Esophagus (tissue), 2 donors: ENCODE results near the gene UGT1A8. TPM values are rescaled to one million over a fixed set of nuclear protein-coding genes. Genes with fewer than 3 reads are reported as not detected.

Experiments used
- H3K27ac ChIP-seq, 2 donors: one replicate each; pipeline ENCODE4 v1.5.1; 2013; ENCODE audit warnings: low read depth in 2 of 2, mild to moderate bottlenecking in 2 of 2, inconsistent platforms in 1 of 2, low read length in 1 of 2, moderate library complexity in 1 of 2
- H3K27me3 ChIP-seq, 2 donors: one replicate each; pipeline ENCODE4 v1.6.1; 2013; ENCODE audit warnings: low read length in 2 of 2, control low read depth in 1 of 2, mild to moderate bottlenecking in 1 of 2; ENCODE audit not compliant: insufficient read depth in 2 of 2, control insufficient read depth in 1 of 2
- H3K36me3 ChIP-seq, 2 donors: one replicate each; pipeline ENCODE4 v1.6.1; 2013; ENCODE audit warnings: low read length in 1 of 2; ENCODE audit not compliant: control insufficient read depth in 2 of 2, insufficient read depth in 2 of 2
- H3K4me1 ChIP-seq, 2 donors: one replicate each; pipeline ENCODE4 v1.6.1; 2013; ENCODE audit warnings: low read length in 1 of 2; ENCODE audit not compliant: control insufficient read depth in 2 of 2, insufficient read depth in 2 of 2
- H3K4me3 ChIP-seq, 2 donors: one replicate each; pipeline ENCODE4 v1.5.1; 2013; ENCODE audit warnings: low read length in 2 of 2, mild to moderate bottlenecking in 2 of 2, low read depth in 1 of 2, moderate library complexity in 1 of 2
- H3K9me3 ChIP-seq, 2 donors: one replicate each; pipeline ENCODE4 v1.6.1; 2013; ENCODE audit warnings: mild to moderate bottlenecking in 2 of 2, low read depth in 1 of 2, low read length in 1 of 2, moderate library complexity in 1 of 2; ENCODE audit not compliant: control insufficient read depth in 2 of 2, insufficient read depth in 1 of 2
- WGBS, 2 donors: extraction: QIAGEN DNeasy Blood & Tissue Kit; methylation state at CpG; one replicate each; pipeline ENCODE4 v1.1.7; 2013; 5-methylcytosine and 5-hydroxymethylcytosine counted together
- polyA plus RNA-seq, 2 donors: library from polyadenylated mRNA; stranded (reverse); fragments of 200-250 nt; gene quantifications; one replicate each; pipeline ENCODE4 v1.2.3, GENCODE V29; 2013
- donor health status: healthy with polysubstance abuse.
- donor health status: Bipolar disorder and iron deficiency.

The UGT1A8 gene
- polyA plus RNA-seq, 2 donors = 0.39 to 2.8 TPM

DNA sequence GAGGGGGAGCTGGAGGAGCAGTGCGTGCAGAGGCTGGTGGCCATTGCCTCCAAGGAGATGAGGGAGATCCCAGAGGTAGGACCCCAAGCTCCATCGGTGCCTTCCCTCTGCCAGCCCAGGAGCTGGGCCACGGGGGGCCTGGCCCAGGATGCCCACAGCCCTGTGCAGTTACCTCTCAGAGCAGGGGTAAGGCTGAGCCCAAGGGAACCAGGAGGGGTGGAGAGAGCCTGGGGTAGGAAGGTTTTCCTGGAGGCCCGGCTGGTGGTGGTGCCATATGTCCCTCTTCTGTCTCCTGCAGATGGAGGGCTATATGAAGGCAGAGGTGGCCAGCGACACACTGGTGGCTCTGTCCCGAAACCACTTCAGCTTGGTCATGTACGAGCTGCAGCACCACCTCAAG lies 172.1 kb downstream of the UGT1A8 start:
- Histone ChIP-seq H3K27ac (no peak overlapping the region), H3K36me3 (no peaks in the 10 kb centered on the region), H3K27me3 (no peaks in the 10 kb centered on the region), H3K4me1 (no peaks in the 10 kb centered on the region), H3K4me3 (no peak overlapping the region), H3K9me3 (no peaks in the 10 kb centered on the region)
- WGBS, 2 donors = 91 to 93% methylated on average over 7 of the region's 7 CpGs

DNA sequence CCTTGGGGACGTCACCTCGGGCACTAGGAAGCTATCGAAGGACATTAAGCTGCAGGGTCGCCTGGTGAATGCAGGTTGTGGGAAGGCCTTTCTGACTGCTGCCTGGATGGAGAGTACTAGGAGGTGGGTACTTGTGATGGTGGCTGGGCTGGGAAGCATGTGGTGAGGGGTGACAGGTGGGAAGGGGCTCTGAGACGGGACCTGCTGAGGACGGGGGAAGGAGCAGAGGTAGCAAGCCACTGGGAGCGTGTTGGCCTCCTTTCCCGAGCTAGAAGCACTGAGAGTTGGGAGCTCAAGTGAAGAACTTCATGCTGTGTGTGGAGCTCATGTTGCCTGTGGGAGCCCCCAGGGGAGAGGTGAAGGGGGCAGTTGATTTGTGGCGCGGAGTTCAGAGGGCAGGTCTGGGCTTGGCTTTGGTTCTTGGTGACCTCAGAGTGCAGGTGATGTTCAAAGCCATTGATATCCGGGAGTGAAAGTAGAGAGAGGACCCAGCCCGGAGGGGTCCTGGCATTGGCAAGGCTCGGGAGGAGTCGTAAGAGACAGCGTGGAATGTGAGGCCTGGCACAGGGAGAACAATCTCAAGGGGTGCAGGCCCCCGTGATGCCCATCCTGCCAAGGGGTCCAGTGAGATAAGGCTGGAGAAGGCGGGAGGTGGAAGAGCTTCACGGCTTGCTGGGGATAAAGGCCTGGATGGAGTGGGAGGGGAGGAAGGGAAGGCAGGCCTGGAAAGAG lies 173.9 kb downstream of the UGT1A8 start:
- Histone ChIP-seq H3K27me3 (no peaks in the 10 kb centered on the region), H3K4me1 (no peaks in the 10 kb centered on the region), H3K27ac (no peak overlapping the region), H3K36me3 (no peaks in the 10 kb centered on the region), H3K9me3 (peaks cover 0 to 2% of the 10 kb centered on the region in 2 donors), H3K4me3 (no peak overlapping the region)
- WGBS, 2 donors = 86 to 88% methylated on average over 18 of the region's 18 CpGs

- Histone ChIP-seq H3K4me1 (no peaks in the 10 kb centered on the region), H3K4me3 (no peak overlapping the region), H3K9me3 (peaks cover 0 to 2% of the 10 kb centered on the region in 2 donors), H3K36me3 (no peaks in the 10 kb centered on the region), H3K27me3 (no peaks in the 10 kb centered on the region), H3K27ac (no peak overlapping the region)
- 83 to 85% methylated on average over 8 to 9 of the region's 9 CpGs for WGBS, 2 donors
These were observed 174.5 kb downstream of the UGT1A8 start for GRCh38 chr2:233791883-233792329.

- Histone ChIP-seq H3K4me3 (no peak overlapping the region), H3K36me3 (no peaks in the 10 kb centered on the region), H3K27ac (no peak overlapping the region), H3K9me3 (peaks cover 0 to 2% of the 10 kb centered on the region in 2 donors), H3K27me3 (no peaks in the 10 kb centered on the region), H3K4me1 (no peaks in the 10 kb centered on the region)
- WGBS, 2 donors = 85 to 93% methylated on average over 7 of the region's 7 CpGs
These were observed 175.3 kb downstream of the UGT1A8 start for GRCh38 chr2:233792720-233793119.

- H3K36me3 ChIP-seq = no peaks in the 10 kb centered on the region
- no peak overlapping the region for H3K4me3 ChIP-seq
- no peak overlapping the region for H3K27ac ChIP-seq
- no peaks in the 10 kb centered on the region for H3K27me3 ChIP-seq
- no peaks in the 10 kb centered on the region for H3K4me1 ChIP-seq
- 67 to 76% methylated on average over 18 of the region's 18 CpGs for WGBS, 2 donors
- H3K9me3 ChIP-seq = peaks cover 0 to 2% of the 10 kb centered on the region in 2 donors
These were observed 176.2 kb downstream of the UGT1A8 start for GRCh38 chr2:233793465-233794127.

- 78 to 83% methylated on average over 17 of the region's 17 CpGs for WGBS, 2 donors
- no peaks in the 10 kb centered on the region for H3K4me1 ChIP-seq
- peaks cover 0 to 2% of the 10 kb centered on the region in 2 donors for H3K9me3 ChIP-seq
- H3K27me3 ChIP-seq = no peaks in the 10 kb centered on the region
- no peaks in the 10 kb centered on the region for H3K36me3 ChIP-seq
- no peak overlapping the region for H3K27ac ChIP-seq
- no peak overlapping the region for H3K4me3 ChIP-seq
These were observed 176.8 kb downstream of the UGT1A8 start for GRCh38 chr2:233794128-233794658.

GRCh38 chr2:233795735-233796171 lies 178.3 kb downstream of the UGT1A8 start:
- 88 to 93% methylated on average over 13 of the region's 13 CpGs for WGBS, 2 donors

GRCh38 chr2:233796254-233796653 lies 178.8 kb downstream of the UGT1A8 start:
- WGBS, 2 donors = 68 to 73% methylated on average over 9 of the region's 9 CpGs

More at GRCh38 chr2:233795735-233796171, 178.3 kb downstream of the UGT1A8 start:
- Histone ChIP-seq H3K4me1 (no peaks in the 10 kb centered on the region), H3K4me3 (no peak overlapping the region), H3K27me3 (no peaks in the 10 kb centered on the region), H3K9me3 (peaks cover 0 to 2% of the 10 kb centered on the region in 2 donors), H3K27ac (no peak overlapping the region), H3K36me3 (no peaks in the 10 kb centered on the region)

DNA sequence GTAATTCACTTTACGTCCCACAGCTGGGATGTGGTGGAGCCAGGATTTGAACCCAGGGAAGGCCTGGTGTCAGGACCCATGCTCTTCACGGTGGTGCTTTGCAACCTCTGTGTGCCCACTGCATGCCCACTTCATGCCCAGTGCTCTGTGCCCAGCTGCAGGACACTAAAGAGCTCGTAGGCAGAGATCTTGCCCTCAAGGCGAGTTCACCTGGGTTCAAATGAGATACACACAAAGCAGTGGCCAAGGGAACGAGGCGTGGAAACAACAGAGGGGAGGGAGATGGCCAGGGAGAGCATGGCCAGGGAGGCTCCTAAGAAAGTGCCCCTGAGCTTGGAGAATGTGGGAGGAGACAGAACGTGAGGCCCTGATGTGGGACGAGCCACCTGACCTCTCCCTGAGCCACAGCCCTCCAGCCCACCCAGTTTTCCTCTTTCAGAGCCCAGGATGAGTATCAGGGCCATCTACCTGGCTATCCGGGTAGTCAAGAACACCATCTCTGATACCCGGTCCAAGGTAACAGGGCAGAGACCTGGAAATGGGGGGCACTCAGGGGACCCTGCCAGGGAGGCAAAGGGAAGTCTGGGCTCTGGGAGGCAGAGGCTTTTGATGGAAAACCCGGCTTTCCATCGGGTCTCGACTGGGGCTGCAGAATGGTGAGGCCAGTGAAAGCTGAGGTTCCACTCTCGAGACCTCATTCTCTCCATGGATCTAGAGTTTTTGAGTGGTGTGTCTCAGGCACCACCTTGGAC lies 181.1 kb downstream of the UGT1A8 start:
- no peaks in the 10 kb centered on the region for H3K27me3 ChIP-seq
- 82% methylated on average over 14 of the region's 14 CpGs for WGBS, 2 donors
- H3K9me3 ChIP-seq = peaks cover 0 to 2% of the 10 kb centered on the region in 2 donors
- no peak overlapping the region for H3K4me3 ChIP-seq
- no peaks in the 10 kb centered on the region for H3K4me1 ChIP-seq
- no peaks in the 10 kb centered on the region for H3K36me3 ChIP-seq
- no peak overlapping the region for H3K27ac ChIP-seq

More at GRCh38 chr2:233796254-233796653, 178.8 kb downstream of the UGT1A8 start:
- Histone ChIP-seq H3K4me1 (no peaks in the 10 kb centered on the region), H3K36me3 (no peaks in the 10 kb centered on the region), H3K9me3 (peaks cover 0 to 2% of the 10 kb centered on the region in 2 donors), H3K27me3 (no peaks in the 10 kb centered on the region), H3K4me3 (no peak overlapping the region), H3K27ac (no peak overlapping the region)
